NT2/D1 (cell line): Measurements from ENCODE around the gene OPCML.

Experiments used
- DNase-seq: peaks from one replicate; pipeline ENCODE4 v3.0.0-alpha.2; 2011; ENCODE audit warnings: low read depth, low spot score
- H3K27me3 ChIP-seq: 2 replicates; pipeline ENCODE4 v1.6.0; 2011; ENCODE audit warnings: mild to moderate bottlenecking; ENCODE audit not compliant: insufficient read length, insufficient read depth
- H3K36me3 ChIP-seq: 2 replicates; pipeline ENCODE4 v1.6.1; 2011; ENCODE audit warnings: mild to moderate bottlenecking, low read length, mixed read lengths; ENCODE audit not compliant: insufficient read depth, insufficient read length
- H3K4me1 ChIP-seq: 2 replicates; pipeline ENCODE4 v1.5.1; 2011; ENCODE audit not compliant: insufficient read depth, insufficient read length
- H3K4me3 ChIP-seq: 2 replicates; pipeline ENCODE4 v1.5.1; 2011; ENCODE audit warnings: low read depth; ENCODE audit not compliant: insufficient read length
- H3K9ac ChIP-seq: 2 replicates; pipeline ENCODE4 v1.6.0; 2011; ENCODE audit warnings: low read depth; ENCODE audit not compliant: insufficient read length
- H3K9me3 ChIP-seq: 2 replicates; pipeline ENCODE4 v1.5.1; 2011; ENCODE audit warnings: mild to moderate bottlenecking, low read length; ENCODE audit not compliant: insufficient read depth
- SUZ12 ChIP-seq: IDR thresholded peaks from 2 replicates; pipeline ENCODE4 v1.6.1; 2011; ENCODE audit not compliant: insufficient read length, insufficient read depth; ENCODE audit errors: extremely low read depth
- YY1 ChIP-seq: IDR thresholded peaks from 2 replicates; pipeline ENCODE4 v1.6.1; 2011; ENCODE audit not compliant: insufficient read length, insufficient read depth
- ZNF274 ChIP-seq: IDR thresholded peaks from 2 replicates; pipeline ENCODE4 v1.6.1; 2011; ENCODE audit warnings: mild to moderate bottlenecking, low read depth, low read length

The OPCML gene

GRCh38 chr11:132535830-132536229, 996.5 kb downstream of the OPCML start:
- Histone ChIP-seq H3K36me3 (no peaks in the 10 kb centered on the region), H3K9ac (no peak overlapping the region), H3K27me3 (no peaks in the 10 kb centered on the region), H3K4me3 (no peak overlapping the region), H3K9me3 (no peaks in the 10 kb centered on the region), H3K4me1 (no peaks in the 10 kb centered on the region)
- TF ChIP-seq YY1 (no peak), ZNF274 (no peak), SUZ12 (no peak)
- no peak for DNase-seq

- no peak for TF ChIP-seq ZNF274
- TF ChIP-seq SUZ12: no peak
- TF ChIP-seq YY1: no peak
- DNase-seq: no peak
- Histone ChIP-seq H3K27me3 (no peaks in the 10 kb centered on the region), H3K4me1 (no peaks in the 10 kb centered on the region), H3K4me3 (no peak overlapping the region), H3K36me3 (no peaks in the 10 kb centered on the region), H3K9ac (no peak overlapping the region), H3K9me3 (no peaks in the 10 kb centered on the region)
These were observed 1000.4 kb downstream of the OPCML start for GRCh38 chr11:132531921-132532320.

GRCh38 chr11:132528181-132528580, 1004.1 kb downstream of the OPCML start:
- no peak for TF ChIP-seq SUZ12
- TF ChIP-seq YY1: no peak
- TF ChIP-seq ZNF274: no peak

GRCh38 chr11:132523929-132524328, 1008.4 kb downstream of the OPCML start:
- Histone ChIP-seq H3K4me1 (no peaks in the 10 kb centered on the region), H3K9me3 (no peaks in the 10 kb centered on the region), H3K9ac (no peak overlapping the region), H3K4me3 (no peak overlapping the region), H3K27me3 (no peaks in the 10 kb centered on the region), H3K36me3 (no peaks in the 10 kb centered on the region)
- TF ChIP-seq ZNF274 (no peak), YY1 (no peak), SUZ12 (no peak)
- DNase-seq: no peak

More at GRCh38 chr11:132528181-132528580, 1004.1 kb downstream of the OPCML start:
- Histone ChIP-seq H3K27me3 (no peaks in the 10 kb centered on the region), H3K4me1 (no peaks in the 10 kb centered on the region), H3K36me3 (no peaks in the 10 kb centered on the region), H3K9me3 (no peaks in the 10 kb centered on the region), H3K4me3 (no peak overlapping the region), H3K9ac (no peak overlapping the region)
- DNase-seq: no peak

GRCh38 chr11:132520199-132520598, 1012.1 kb downstream of the OPCML start:
- Histone ChIP-seq H3K36me3 (no peaks in the 10 kb centered on the region), H3K9me3 (no peaks in the 10 kb centered on the region), H3K4me1 (no peaks in the 10 kb centered on the region), H3K9ac (no peak overlapping the region), H3K27me3 (no peaks in the 10 kb centered on the region), H3K4me3 (no peak overlapping the region)
- no peak for DNase-seq
- TF ChIP-seq YY1: no peak
- no peak for TF ChIP-seq SUZ12
- no peak for TF ChIP-seq ZNF274

- no peak for TF ChIP-seq ZNF274
- TF ChIP-seq SUZ12: no peak
- TF ChIP-seq YY1: no peak
- no peaks in the 10 kb centered on the region for H3K27me3 ChIP-seq
- no peaks in the 10 kb centered on the region for H3K36me3 ChIP-seq
- no peaks in the 10 kb centered on the region for H3K9me3 ChIP-seq
- no peak overlapping the region for H3K4me3 ChIP-seq
- H3K9ac ChIP-seq: no peak overlapping the region
- DNase-seq: no peak
- H3K4me1 ChIP-seq: no peaks in the 10 kb centered on the region
These were observed 1013.0 kb downstream of the OPCML start for GRCh38 chr11:132519241-132519815.

- peak; percentile 40 for DNase-seq
These were observed 1027.7 kb downstream of the OPCML start for GRCh38 chr11:132504501-132505041.

More at GRCh38 chr11:132504501-132505041, 1027.7 kb downstream of the OPCML start:
- no peaks in the 10 kb centered on the region for H3K27me3 ChIP-seq
- H3K9me3 ChIP-seq: no peaks in the 10 kb centered on the region
- no peak overlapping the region for H3K4me3 ChIP-seq
- peaks cover 2% of the 10 kb centered on the region for H3K4me1 ChIP-seq
- H3K9ac ChIP-seq: no peak overlapping the region
- TF ChIP-seq ZNF274 (no peak), SUZ12 (no peak), YY1 (no peak)
- H3K36me3 ChIP-seq: no peaks in the 10 kb centered on the region
